Liver (tissue), 9 donors: ENCODE measurements around the gene MRPL30. TPM values are rescaled to one million over a fixed set of nuclear protein-coding genes. Genes with fewer than 3 reads are reported as not detected.

ENCODE experiments used
- DNase-seq: peaks from one replicate; pipeline ENCODE4 v3.0.0-alpha.2; 2017; ENCODE audit warnings: low spot score
- H3K27ac ChIP-seq, 2 donors: one replicate each; pipeline ENCODE4 v1.7.0; 2013; ENCODE audit warnings: inconsistent platforms in 2 of 2, low read length in 2 of 2, control low read depth in 1 of 2, low read depth in 1 of 2, mild to moderate bottlenecking in 1 of 2
- H3K27me3 ChIP-seq, 4 donors: one replicate each; pipeline versions ENCODE4 v1.6.1 to v1.7.0; 2013; ENCODE audit warnings: low read length in 3 of 4, inconsistent platforms in 1 of 4, mild to moderate bottlenecking in 1 of 4, moderate library complexity in 1 of 4; ENCODE audit not compliant: control insufficient read depth in 4 of 4, insufficient read depth in 4 of 4
- H3K36me3 ChIP-seq, 4 donors: one replicate each; pipeline versions ENCODE4 v1.6.1 to v1.7.0; 2013; ENCODE audit warnings: low read length in 3 of 4, mild to moderate bottlenecking in 3 of 4, low read depth in 1 of 4, moderate library complexity in 1 of 4; ENCODE audit not compliant: control insufficient read depth in 4 of 4, insufficient read depth in 3 of 4
- H3K4me1 ChIP-seq, 4 donors: one replicate each; pipeline versions ENCODE4 v1.6.1 to v1.7.0; 2013; ENCODE audit warnings: low read length in 3 of 4, mild to moderate bottlenecking in 3 of 4, moderate library complexity in 1 of 4; ENCODE audit not compliant: control insufficient read depth in 4 of 4, insufficient read depth in 4 of 4
- H3K4me3 ChIP-seq, 3 donors: one replicate each; pipeline versions ENCODE4 v1.6.1 to v1.7.0; 2013; ENCODE audit warnings: low read length in 3 of 3, control low read depth in 1 of 3, low read depth in 1 of 3, mild to moderate bottlenecking in 1 of 3
- H3K9ac ChIP-seq, 2 donors: one replicate each; pipeline ENCODE4 v1.7.0; 2013; ENCODE audit warnings: low read length in 2 of 2, mild to moderate bottlenecking in 2 of 2, moderate library complexity in 2 of 2, control low read depth in 1 of 2, low read depth in 1 of 2
- H3K9me3 ChIP-seq, 4 donors: one replicate each; pipeline versions ENCODE4 v1.6.1 to v1.7.0; 2013; ENCODE audit warnings: low read length in 3 of 4; ENCODE audit not compliant: control insufficient read depth in 4 of 4
- EGR1 ChIP-seq, 2 donors: IDR thresholded peaks; 2 replicates each; pipeline ENCODE4 v1.6.1; 2016 to 2018; ENCODE audit warnings: antibody characterized with exemption in 2 of 2, low read depth in 2 of 2
- FOXA1 ChIP-seq: IDR thresholded peaks from 2 replicates; pipeline ENCODE4 v1.6.1; 2016; ENCODE audit warnings: antibody characterized with exemption
- FOXA2 ChIP-seq: IDR thresholded peaks from 2 replicates; pipeline ENCODE4 v1.6.1; 2016; ENCODE audit warnings: antibody characterized with exemption
- GABPA ChIP-seq, 2 donors: IDR thresholded peaks in 1 of 2; conservative IDR thresholded peaks in 1 of 2; 2 replicates each; pipeline ENCODE4 v1.6.1; 2016; ENCODE audit warnings: antibody characterized with exemption in 2 of 2, mild to moderate bottlenecking in 1 of 2, moderate library complexity in 1 of 2
- HNF4G ChIP-seq: IDR thresholded peaks from 2 replicates; pipeline ENCODE4 v1.6.1; 2016; ENCODE audit warnings: antibody characterized with exemption
- JUND ChIP-seq, 2 donors: IDR thresholded peaks; 2 replicates each; pipeline ENCODE4 v1.6.1; 2016; ENCODE audit warnings: antibody characterized with exemption in 2 of 2
- RAD21 ChIP-seq, 2 donors: IDR thresholded peaks; 2 replicates each; pipeline ENCODE4 v1.6.1; 2016; ENCODE audit warnings: antibody characterized with exemption in 2 of 2, mild to moderate bottlenecking in 2 of 2
- RXRA ChIP-seq, 2 donors: IDR thresholded peaks; 2 replicates each; pipeline ENCODE4 v1.6.1; 2017 to 2018; ENCODE audit warnings: antibody characterized with exemption in 2 of 2, mild to moderate bottlenecking in 1 of 2
- SP1 ChIP-seq: IDR thresholded peaks from 2 replicates; pipeline ENCODE4 v1.6.1; 2018; ENCODE audit warnings: antibody characterized with exemption, mild to moderate bottlenecking
- TAF1 ChIP-seq: conservative IDR thresholded peaks from 2 replicates; pipeline ENCODE4 v1.6.1; 2016; ENCODE audit warnings: antibody characterized with exemption, mild to moderate bottlenecking
- YY1 ChIP-seq: IDR thresholded peaks from 2 replicates; pipeline ENCODE4 v1.6.1; 2016; ENCODE audit warnings: antibody characterized with exemption, mild to moderate bottlenecking
- WGBS: extraction: QIAGEN DNeasy Blood & Tissue Kit; methylation state at CpG from one replicate; pipeline ENCODE4 v1.1.7; 2013; 5-methylcytosine and 5-hydroxymethylcytosine counted together
- polyA plus RNA-seq, 2 donors: library from polyadenylated mRNA; stranded (reverse) in 1 of 2; unstranded in 1 of 2; fragments of 200-250 nt in 1 of 2; fragments of >200 nt in 1 of 2; fragmentation: Nextera tagmentation in 1 of 2; extraction: Ambion mirVana in 1 of 2; gene quantifications; one replicate each; pipeline versions ENCODE4 v1.2.1 to v1.2.3, GENCODE V29; 2013 to 2015
- total RNA-seq, 2 donors: library from RNA; depleted of rRNA; stranded (reverse); fragments of >200 nt; gene quantifications; one replicate each; pipeline ENCODE4 v1.2.3, GENCODE V29; 2014
- TF ChIP-seq, protein P1 (sequence below): IDR thresholded peaks from 2 replicates; pipeline ENCODE4 v1.6.1; 2016; ENCODE audit warnings: antibody characterized with exemption
- TF ChIP-seq, protein P2 (sequence below): fragments of 150-350 bp; IDR thresholded peaks from 2 replicates; pipeline ENCODE4 v1.5.1; 2017; ENCODE audit warnings: improper control_type of control experiment, low read depth, low read length; ENCODE audit not compliant: missing input control
- TF ChIP-seq, protein P3 (sequence below): IDR thresholded peaks from 2 replicates; pipeline ENCODE4 v1.6.1; 2016; ENCODE audit warnings: antibody characterized with exemption, mild to moderate bottlenecking
- TF ChIP-seq, protein P4 (sequence below): IDR thresholded peaks from 2 replicates; pipeline ENCODE4 v1.6.1; 2016; ENCODE audit warnings: antibody characterized with exemption
- TF ChIP-seq, protein P5 (sequence below): IDR thresholded peaks from 2 replicates; pipeline ENCODE4 v1.6.1; 2016; ENCODE audit warnings: antibody characterized with exemption
- donor health status: healthy.
- donor health status: healthy.
- donor health status: healthy.
- donor health status: healthy.
- donor health status: healthy.

Gene MRPL30
- total and polyA plus RNA-seq, 4 donors, result 11.7 to 21.0 (median 16.8) TPM

DNA sequence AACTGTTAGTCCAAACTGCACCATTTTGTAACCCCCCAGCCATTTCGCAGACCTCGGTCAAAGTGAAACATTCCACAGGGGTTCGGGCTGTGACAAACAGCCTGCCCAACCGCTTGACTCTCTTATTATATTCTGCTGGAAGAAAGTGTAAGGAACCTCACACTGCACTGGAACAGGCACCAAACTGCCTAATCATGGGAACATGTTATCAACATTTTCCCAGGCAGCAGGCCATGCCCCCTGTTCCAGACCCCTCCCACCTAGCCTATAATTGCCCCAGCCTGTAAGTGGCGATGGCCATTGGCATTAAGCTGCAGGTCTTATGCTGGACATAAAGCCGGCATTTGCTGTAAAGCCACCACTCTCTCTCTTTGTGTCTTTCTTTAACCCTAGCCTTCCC, 57.6 kb downstream of the MRPL30 start (continued):
- no peak for TF ChIP-seq JUND (IDR thresholded peaks at IDR 0.05)
- no peak for TF ChIP-seq HNF4G
- TF ChIP-seq, protein P1, sequence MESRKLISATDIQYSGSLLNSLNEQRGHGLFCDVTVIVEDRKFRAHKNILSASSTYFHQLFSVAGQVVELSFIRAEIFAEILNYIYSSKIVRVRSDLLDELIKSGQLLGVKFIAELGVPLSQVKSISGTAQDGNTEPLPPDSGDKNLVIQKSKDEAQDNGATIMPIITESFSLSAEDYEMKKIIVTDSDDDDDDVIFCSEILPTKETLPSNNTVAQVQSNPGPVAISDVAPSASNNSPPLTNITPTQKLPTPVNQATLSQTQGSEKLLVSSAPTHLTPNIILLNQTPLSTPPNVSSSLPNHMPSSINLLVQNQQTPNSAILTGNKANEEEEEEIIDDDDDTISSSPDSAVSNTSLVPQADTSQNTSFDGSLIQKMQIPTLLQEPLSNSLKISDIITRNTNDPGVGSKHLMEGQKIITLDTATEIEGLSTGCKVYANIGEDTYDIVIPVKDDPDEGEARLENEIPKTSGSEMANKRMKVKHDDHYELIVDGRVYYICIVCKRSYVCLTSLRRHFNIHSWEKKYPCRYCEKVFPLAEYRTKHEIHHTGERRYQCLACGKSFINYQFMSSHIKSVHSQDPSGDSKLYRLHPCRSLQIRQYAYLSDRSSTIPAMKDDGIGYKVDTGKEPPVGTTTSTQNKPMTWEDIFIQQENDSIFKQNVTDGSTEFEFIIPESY, result no peak
- TF ChIP-seq RXRA (IDR thresholded peaks at IDR 0.05), result no peak
- no peak for TF ChIP-seq FOXA2

DNA sequence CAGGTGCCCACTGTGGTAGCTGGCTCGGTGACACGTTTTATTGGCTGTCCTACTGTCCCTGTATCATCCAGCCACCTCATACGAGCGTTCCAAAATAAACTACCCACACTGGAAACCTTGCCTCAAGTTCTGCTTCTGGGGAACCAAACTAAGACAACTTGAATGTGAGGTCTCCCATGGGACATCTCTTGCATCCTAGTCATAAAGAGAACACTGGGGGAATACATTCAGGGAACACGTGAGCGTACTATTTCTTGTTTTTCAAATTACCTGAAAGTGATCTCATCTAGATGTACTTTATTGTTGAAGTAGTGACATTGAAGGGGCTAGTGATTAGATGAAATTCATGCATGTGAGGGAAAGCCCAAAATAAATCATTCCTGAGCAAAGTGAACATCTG, 59.4 kb downstream of the MRPL30 start:
- no peaks in the 10 kb centered on the region for H3K27me3 ChIP-seq
- no peak overlapping the region for H3K27ac ChIP-seq
- no peak overlapping the region for H3K9ac ChIP-seq
- 92% methylated on average over 6 of the region's 6 CpGs for WGBS
- no peaks in the 10 kb centered on the region for H3K4me1 ChIP-seq
- H3K9me3 ChIP-seq, result no peaks in the 10 kb centered on the region
- no peak overlapping the region for H3K4me3 ChIP-seq
- TF ChIP-seq, protein P2, sequence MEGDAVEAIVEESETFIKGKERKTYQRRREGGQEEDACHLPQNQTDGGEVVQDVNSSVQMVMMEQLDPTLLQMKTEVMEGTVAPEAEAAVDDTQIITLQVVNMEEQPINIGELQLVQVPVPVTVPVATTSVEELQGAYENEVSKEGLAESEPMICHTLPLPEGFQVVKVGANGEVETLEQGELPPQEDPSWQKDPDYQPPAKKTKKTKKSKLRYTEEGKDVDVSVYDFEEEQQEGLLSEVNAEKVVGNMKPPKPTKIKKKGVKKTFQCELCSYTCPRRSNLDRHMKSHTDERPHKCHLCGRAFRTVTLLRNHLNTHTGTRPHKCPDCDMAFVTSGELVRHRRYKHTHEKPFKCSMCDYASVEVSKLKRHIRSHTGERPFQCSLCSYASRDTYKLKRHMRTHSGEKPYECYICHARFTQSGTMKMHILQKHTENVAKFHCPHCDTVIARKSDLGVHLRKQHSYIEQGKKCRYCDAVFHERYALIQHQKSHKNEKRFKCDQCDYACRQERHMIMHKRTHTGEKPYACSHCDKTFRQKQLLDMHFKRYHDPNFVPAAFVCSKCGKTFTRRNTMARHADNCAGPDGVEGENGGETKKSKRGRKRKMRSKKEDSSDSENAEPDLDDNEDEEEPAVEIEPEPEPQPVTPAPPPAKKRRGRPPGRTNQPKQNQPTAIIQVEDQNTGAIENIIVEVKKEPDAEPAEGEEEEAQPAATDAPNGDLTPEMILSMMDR, result no peak
- no peak for TF ChIP-seq GABPA (IDR thresholded peaks at IDR 0.05 in 1 of 2, conservative IDR thresholded peaks at IDR 0.05 in 1 of 2)
- TF ChIP-seq, protein P3, sequence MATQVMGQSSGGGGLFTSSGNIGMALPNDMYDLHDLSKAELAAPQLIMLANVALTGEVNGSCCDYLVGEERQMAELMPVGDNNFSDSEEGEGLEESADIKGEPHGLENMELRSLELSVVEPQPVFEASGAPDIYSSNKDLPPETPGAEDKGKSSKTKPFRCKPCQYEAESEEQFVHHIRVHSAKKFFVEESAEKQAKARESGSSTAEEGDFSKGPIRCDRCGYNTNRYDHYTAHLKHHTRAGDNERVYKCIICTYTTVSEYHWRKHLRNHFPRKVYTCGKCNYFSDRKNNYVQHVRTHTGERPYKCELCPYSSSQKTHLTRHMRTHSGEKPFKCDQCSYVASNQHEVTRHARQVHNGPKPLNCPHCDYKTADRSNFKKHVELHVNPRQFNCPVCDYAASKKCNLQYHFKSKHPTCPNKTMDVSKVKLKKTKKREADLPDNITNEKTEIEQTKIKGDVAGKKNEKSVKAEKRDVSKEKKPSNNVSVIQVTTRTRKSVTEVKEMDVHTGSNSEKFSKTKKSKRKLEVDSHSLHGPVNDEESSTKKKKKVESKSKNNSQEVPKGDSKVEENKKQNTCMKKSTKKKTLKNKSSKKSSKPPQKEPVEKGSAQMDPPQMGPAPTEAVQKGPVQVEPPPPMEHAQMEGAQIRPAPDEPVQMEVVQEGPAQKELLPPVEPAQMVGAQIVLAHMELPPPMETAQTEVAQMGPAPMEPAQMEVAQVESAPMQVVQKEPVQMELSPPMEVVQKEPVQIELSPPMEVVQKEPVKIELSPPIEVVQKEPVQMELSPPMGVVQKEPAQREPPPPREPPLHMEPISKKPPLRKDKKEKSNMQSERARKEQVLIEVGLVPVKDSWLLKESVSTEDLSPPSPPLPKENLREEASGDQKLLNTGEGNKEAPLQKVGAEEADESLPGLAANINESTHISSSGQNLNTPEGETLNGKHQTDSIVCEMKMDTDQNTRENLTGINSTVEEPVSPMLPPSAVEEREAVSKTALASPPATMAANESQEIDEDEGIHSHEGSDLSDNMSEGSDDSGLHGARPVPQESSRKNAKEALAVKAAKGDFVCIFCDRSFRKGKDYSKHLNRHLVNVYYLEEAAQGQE, result no peak
- TF ChIP-seq FOXA1, result no peak
- no peak for TF ChIP-seq EGR1 (IDR thresholded peaks at IDR 0.05; ENCODE audit: low read depth in 2 of 2)
- TF ChIP-seq TAF1, result no peak
- TF ChIP-seq RXRA (IDR thresholded peaks at IDR 0.05), result no peak
- TF ChIP-seq, protein P4, sequence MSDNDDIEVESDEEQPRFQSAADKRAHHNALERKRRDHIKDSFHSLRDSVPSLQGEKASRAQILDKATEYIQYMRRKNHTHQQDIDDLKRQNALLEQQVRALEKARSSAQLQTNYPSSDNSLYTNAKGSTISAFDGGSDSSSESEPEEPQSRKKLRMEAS, result no peak
- TF ChIP-seq, protein P5, sequence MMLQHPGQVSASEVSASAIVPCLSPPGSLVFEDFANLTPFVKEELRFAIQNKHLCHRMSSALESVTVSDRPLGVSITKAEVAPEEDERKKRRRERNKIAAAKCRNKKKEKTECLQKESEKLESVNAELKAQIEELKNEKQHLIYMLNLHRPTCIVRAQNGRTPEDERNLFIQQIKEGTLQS, result no peak
- TF ChIP-seq FOXA2, result no peak
- TF ChIP-seq JUND (IDR thresholded peaks at IDR 0.05), result no peak
- no peaks in the 10 kb centered on the region for H3K36me3 ChIP-seq
- no peak for DNase-seq

DNA sequence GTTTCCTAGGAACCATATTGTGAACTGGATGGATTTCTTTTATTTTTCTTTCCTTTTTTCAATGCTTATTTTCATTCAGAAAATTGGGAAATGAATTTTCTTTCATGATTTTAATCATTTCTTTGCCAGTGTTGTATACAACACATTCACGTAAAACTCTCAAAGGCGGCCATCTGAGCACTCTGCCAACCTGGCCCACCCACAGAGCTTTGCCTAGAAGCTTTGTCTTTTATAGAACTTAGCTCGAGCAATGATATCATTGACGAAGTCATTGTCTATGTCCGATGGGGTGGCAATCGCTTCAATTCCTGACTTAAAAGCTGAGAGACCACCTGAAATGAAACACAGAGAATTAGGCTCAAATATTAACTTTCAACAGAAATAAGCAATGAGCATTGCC, 61.2 kb downstream of the MRPL30 start:
- Histone ChIP-seq H3K27me3 (no peaks in the 10 kb centered on the region), H3K9me3 (no peaks in the 10 kb centered on the region), H3K27ac (no peak overlapping the region), H3K9ac (no peak overlapping the region), H3K4me1 (no peaks in the 10 kb centered on the region), H3K4me3 (no peak overlapping the region), H3K36me3 (no peaks in the 10 kb centered on the region)
- TF ChIP-seq RXRA (IDR thresholded peaks at IDR 0.05) (no peak), SP1 (no peak), YY1 (no peak), JUND (IDR thresholded peaks at IDR 0.05) (no peak), RAD21 (IDR thresholded peaks at IDR 0.05) (no peak)
- TF ChIP-seq, protein P5, result no peak
- TF ChIP-seq, protein P1, result no peak
- TF ChIP-seq, protein P2, result no peak
- no peak for DNase-seq
- WGBS, result over 99% methylated on average over 6 of the region's 6 CpGs
